Measurements from ENCODE around the gene NQO1. TPM values are rescaled to one million over a fixed set of nuclear protein-coding genes. Genes with fewer than 3 reads are reported as not detected.

NQO1 gene
- total and polyA plus RNA-seq, 2 of the 8 experiments (the other 6 are each of a cell fraction or from before 2014, with no cell fraction given) = 32.7 to 45.7 TPM

DNA sequence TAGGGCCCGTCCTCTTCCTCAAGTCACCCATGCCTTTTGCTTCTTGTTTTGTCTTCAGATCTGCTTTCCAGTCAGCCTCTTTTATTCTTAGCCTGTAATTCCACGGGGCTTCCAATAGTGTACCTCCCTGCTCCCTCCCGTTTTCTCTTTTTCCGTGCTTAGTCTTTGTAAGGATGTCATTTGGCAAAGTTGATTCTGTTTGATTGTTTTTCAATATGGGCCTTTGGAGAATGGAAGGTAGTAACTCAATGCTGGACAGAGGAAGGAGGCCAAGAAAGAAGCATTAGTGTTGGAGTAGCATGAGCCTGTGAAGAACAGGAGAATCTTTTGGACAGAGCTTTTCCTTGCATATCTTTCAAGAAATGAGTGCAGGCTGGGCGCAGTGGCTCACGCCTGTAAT, 42.3 kb upstream of the NQO1 start:
- Histone ChIP-seq H3K23ac (ENCODE audit: insufficient read length) (no peak overlapping the region), H4K5ac (ENCODE audit: insufficient read length, low read depth, low read length) (no peak overlapping the region), H3K4me2 (ENCODE audit: insufficient read depth in 1 of 2, low read depth in 2 of 2, low read length in 2 of 2) (no peak overlapping the region), H3K23me2 (ENCODE audit: low read depth, low read length) (no peaks in the 10 kb centered on the region), H4K91ac (replicated peaks; ENCODE audit: insufficient read length, low read length) (no peak overlapping the region), H3K27me3 (replicated peaks in 1 of 4; ENCODE audit: control insufficient read depth in 3 of 4, extremely low read depth in 1 of 4, insufficient read depth in 3 of 4, low read length in 3 of 4) (no peaks in the 10 kb centered on the region), H3K56ac (replicated peaks; ENCODE audit: insufficient read length, low read depth, low read length) (no peak overlapping the region), H2BK20ac (ENCODE audit: low read length) (no peak overlapping the region), H2BK12ac (ENCODE audit: low read depth, low read length) (no peak overlapping the region), H2BK120ac (replicated peaks; ENCODE audit: low read depth, low read length) (no peak overlapping the region), H3K4ac (replicated peaks; ENCODE audit: insufficient read length, low read depth, low read length) (no peak overlapping the region), H2BK15ac (ENCODE audit: low read length) (no peak overlapping the region), H4K8ac (ENCODE audit: extremely low read depth, insufficient read depth, low read length) (no peak overlapping the region), H3K4me3 (ENCODE audit: extremely low read depth in 1 of 4, insufficient read depth in 2 of 4, low read depth in 3 of 4, low read length in 4 of 4) (no peak overlapping the region), H2BK5ac (ENCODE audit: low read depth, low read length) (no peak overlapping the region), H2AFZ (ENCODE audit: low read length) (no peak overlapping the region), H3K79me1 (ENCODE audit: low read depth, low read length) (peaks cover 7% of the 10 kb centered on the region), H3K27ac (ENCODE audit: low read depth, low read length) (no peak overlapping the region), H3K14ac (ENCODE audit: insufficient read length) (no peak overlapping the region), H3K79me2 (ENCODE audit: control insufficient read depth in 1 of 2, insufficient read depth in 2 of 2, low read length in 2 of 2) (peaks cover 4 to 81% of the 10 kb centered on the region in 2 experiments; a peak in 3 of 4 replicates), H3K4me1 (replicated peaks in 1 of 4; ENCODE audit: control insufficient read depth in 3 of 4, insufficient read depth in 4 of 4, low read length in 3 of 4) (no peaks in the 10 kb centered on the region), H3K9ac (replicated peaks in 1 of 4; ENCODE audit: extremely low read depth in 1 of 4, low read depth in 3 of 4, low read length in 3 of 4) (no peak overlapping the region), H3K18ac (ENCODE audit: extremely low read depth, low read length) (no peak overlapping the region), H3K9me3 (ENCODE audit: insufficient read depth in 2 of 2, low read depth in 1 of 2, low read length in 1 of 2) (peaks cover 0 to 5% of the 10 kb centered on the region in 2 experiments; a peak in 1 of 4 replicates), H3K36me3 (ENCODE audit: control insufficient read depth in 2 of 4, insufficient read depth in 4 of 4, low read length in 3 of 4) (no peaks in the 10 kb centered on the region), H4K20me1 (replicated peaks in 1 of 2; ENCODE audit: control insufficient read depth in 1 of 2, insufficient read depth in 2 of 2, low read length in 2 of 2) (peaks cover 0 to 5% of the 10 kb centered on the region in 2 experiments), H2AK5ac (ENCODE audit: low read depth, low read length) (no peak overlapping the region)
- ChIA-PET CTCF (ENCODE audit: partially characterized antibody) (interaction anchor here (1.1 kb wide), 1 partner anchor 479 kb away, joined by 4 read pairs; no protein-coding TSS in a partner anchor), POLR2A (ENCODE audit: partially characterized antibody) (interaction anchor here (1.2 kb wide), 1 partner anchor 14 kb away, joined by 4 read pairs; the partner anchor contains the start of gene NOB1)
- 88% methylated on average over 6 of the region's 6 CpGs; no CpG with 5 or more reads in 1 of the 2 experiments for WGBS, 2 experiments (ENCODE audit: extremely low coverage in 1 of 2, insufficient coverage in 1 of 2, insufficient read length in 1 of 2, insufficient replicate concordance in 2 of 2, low coverage in 1 of 2, low lambda C conversion rate in 2 of 2, missing lambda C conversion rate in 1 of 2)
- DNase-seq (ENCODE audit: low read depth in 1 of 2, low spot score in 2 of 2) (no peak), FAIRE-seq (no peak)
- no peak for TF ChIP-seq CHD2 (IDR thresholded peaks at IDR 0.05; ENCODE audit: low read length)
- no peak for TF ChIP-seq BRCA1 (IDR thresholded peaks at IDR 0.05; ENCODE audit: low read depth, low read length)

All from H1 (cell line).